ENCODE measurements around the gene ANK2.

- TF ChIP-seq, protein P1, sequence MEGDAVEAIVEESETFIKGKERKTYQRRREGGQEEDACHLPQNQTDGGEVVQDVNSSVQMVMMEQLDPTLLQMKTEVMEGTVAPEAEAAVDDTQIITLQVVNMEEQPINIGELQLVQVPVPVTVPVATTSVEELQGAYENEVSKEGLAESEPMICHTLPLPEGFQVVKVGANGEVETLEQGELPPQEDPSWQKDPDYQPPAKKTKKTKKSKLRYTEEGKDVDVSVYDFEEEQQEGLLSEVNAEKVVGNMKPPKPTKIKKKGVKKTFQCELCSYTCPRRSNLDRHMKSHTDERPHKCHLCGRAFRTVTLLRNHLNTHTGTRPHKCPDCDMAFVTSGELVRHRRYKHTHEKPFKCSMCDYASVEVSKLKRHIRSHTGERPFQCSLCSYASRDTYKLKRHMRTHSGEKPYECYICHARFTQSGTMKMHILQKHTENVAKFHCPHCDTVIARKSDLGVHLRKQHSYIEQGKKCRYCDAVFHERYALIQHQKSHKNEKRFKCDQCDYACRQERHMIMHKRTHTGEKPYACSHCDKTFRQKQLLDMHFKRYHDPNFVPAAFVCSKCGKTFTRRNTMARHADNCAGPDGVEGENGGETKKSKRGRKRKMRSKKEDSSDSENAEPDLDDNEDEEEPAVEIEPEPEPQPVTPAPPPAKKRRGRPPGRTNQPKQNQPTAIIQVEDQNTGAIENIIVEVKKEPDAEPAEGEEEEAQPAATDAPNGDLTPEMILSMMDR (IDR thresholded peaks at IDR 0.05; ENCODE audit: insufficient read depth, low read depth, low read length), result no peak
- TF ChIP-seq EZH2 (IDR thresholded peaks at IDR 0.05; ENCODE audit: insufficient read depth, low read length), result no peak
These were observed 263.1 kb downstream of the ANK2 start for GRCh38 chr4:113312529-113312928.

All from astrocyte (in vitro differentiated cells and primary cell).